Activated naive CD8-positive, alpha-beta T cell treated with anti-CD3 and anti-CD28 coated beads, Interleukin-2, amount 10 ng/mL, durations not matched to agents 7 days and 5 days (primary cell): ENCODE results near the gene TMEM260. TPM values are rescaled to one million over a fixed set of nuclear protein-coding genes. Genes with fewer than 3 reads are reported as not detected.
A peak's percentile ranks its signal among the peaks of the same experiment; 100 is the strongest.
"Not testable (repeated sequence)": the region's sequence is repeated elsewhere in the genome, so short reads cannot be mapped to it uniquely, and the experiment has no call there.

Experiments used
- ATAC-seq: fragments of 150-1000 bp; cut with Tn5 transposase; one replicate; pipeline ENCODE4 v1.10.0; 2021; ENCODE audit warnings: low read depth, moderate library complexity
- POLR2A ChIA-PET: fragments of 350-600 bp; sonication (Branson Sonifier 250); formaldehyde crosslinking; loops from one replicate; lab custom pipeline; 2021; ENCODE audit warnings: antibody characterized with exemption; lab: Charles Lee
- DNase-seq: peaks from one replicate; pipeline ENCODE4 v3.0.0; 2021
- H3K27ac Mint-ChIP-seq: one replicate; pipeline ENCODE4 v1.8.0; 2022; ENCODE audit warnings: mild to moderate bottlenecking, mixed read lengths
- H3K27me3 Mint-ChIP-seq: one replicate; pipeline ENCODE4 v1.8.0; 2022; ENCODE audit warnings: mild to moderate bottlenecking, moderate library complexity, mixed read lengths
- H3K36me3 Mint-ChIP-seq: one replicate; pipeline ENCODE4 v1.8.0; 2021; ENCODE audit warnings: mild to moderate bottlenecking, mixed read lengths
- H3K4me1 Mint-ChIP-seq: one replicate; pipeline ENCODE4 v1.8.0; 2021; ENCODE audit warnings: mixed read lengths
- H3K4me3 Mint-ChIP-seq: one replicate; pipeline ENCODE4 v1.8.0; 2022; ENCODE audit warnings: mild to moderate bottlenecking, moderate library complexity, mixed read lengths
- H3K9me3 Mint-ChIP-seq: one replicate; pipeline ENCODE4 v1.8.0; 2021; ENCODE audit warnings: mixed read lengths
- total RNA-seq, 2 experiments: library from RNA; stranded (reverse); gene quantifications; one replicate each; pipeline ENCODE4 v1.2.3, GENCODE V29; 2021

Gene TMEM260
- total RNA-seq, 2 experiments from 2014 or later, result 23.4 to 26.5 TPM

DNA sequence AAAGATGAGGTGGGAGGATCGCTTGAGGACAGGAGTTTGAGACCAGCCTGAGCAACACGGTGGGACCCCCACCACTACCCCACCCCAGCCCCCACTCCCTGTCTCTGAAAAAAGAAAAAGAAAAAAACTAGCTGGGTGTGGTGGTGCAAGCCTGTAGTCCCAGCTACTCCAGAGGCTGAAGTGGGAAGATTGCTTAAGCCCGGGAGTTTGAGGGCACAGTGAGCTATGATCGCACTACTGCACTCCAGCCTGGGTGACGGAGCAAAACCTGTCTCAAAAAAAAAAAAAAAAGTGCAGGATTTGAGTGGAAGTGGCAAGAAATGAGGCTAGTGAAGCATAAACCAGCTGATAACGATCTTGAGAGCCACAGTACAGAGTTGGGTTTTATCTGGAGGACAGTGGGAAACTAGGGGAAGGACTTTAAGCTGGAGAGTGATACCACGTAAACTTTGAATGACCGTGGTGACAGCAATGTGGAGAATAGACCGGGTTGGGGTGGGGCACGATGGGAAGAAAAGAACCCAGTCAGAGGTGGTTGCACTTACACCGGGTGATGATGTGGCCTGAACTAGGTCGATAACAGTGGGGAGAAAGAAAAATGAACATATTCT, 85.3 kb downstream of the TMEM260 start:
- Mint-ChIP-seq H3K4me1 (no peaks in the 10 kb centered on the region), H3K36me3 (peaks cover 3% of the 10 kb centered on the region), H3K9me3 (peaks cover 13% of the 10 kb centered on the region), H3K27me3 (peaks cover 2% of the 10 kb centered on the region), H3K4me3 (no peak overlapping the region), H3K27ac (no peak overlapping the region)
- POLR2A ChIA-PET, result no interaction called here
- no peak for ATAC-seq
- no peak for DNase-seq

- no peaks in the 10 kb centered on the region for H3K27me3 Mint-ChIP-seq
- H3K4me1 Mint-ChIP-seq, result no peaks in the 10 kb centered on the region
- no peak for ATAC-seq
- no peak overlapping the region for H3K4me3 Mint-ChIP-seq
- POLR2A ChIA-PET, result no interaction called here
- peak overlapping the region; percentile 26 for H3K27ac Mint-ChIP-seq
- DNase-seq, result no peak
- peaks cover 3% of the 10 kb centered on the region for H3K36me3 Mint-ChIP-seq
- peaks cover 13% of the 10 kb centered on the region for H3K9me3 Mint-ChIP-seq
These were observed 86.7 kb downstream of the TMEM260 start for GRCh38 chr14:56666294-56666693.

DNA sequence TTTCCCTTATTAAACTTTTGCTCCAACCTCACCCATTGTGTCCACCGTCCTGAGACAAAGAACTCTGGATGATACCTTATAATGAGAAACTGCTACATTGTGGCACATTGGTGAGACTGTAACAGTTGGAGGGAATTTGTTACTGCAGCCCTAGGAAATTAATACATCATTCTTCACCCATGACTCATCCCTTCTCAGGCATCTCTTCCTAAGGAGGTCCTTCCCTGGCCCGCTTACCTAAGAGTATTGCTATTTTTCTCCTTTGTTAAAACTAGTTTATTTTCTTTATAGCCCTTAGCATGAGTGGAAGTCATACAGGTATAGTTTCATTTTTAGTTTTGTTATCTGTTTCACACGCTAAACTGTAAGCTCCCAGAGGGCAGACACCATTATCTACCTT, 87.1 kb downstream of the TMEM260 start:
- ATAC-seq (no peak), DNase-seq (no peak)
- H3K4me3 Mint-ChIP-seq, result no peak overlapping the region
- peaks cover 3% of the 10 kb centered on the region for H3K36me3 Mint-ChIP-seq
- no peaks in the 10 kb centered on the region for H3K27me3 Mint-ChIP-seq
- peaks cover 13% of the 10 kb centered on the region for H3K9me3 Mint-ChIP-seq
- POLR2A ChIA-PET, result no interaction called here
- no peak overlapping the region for H3K27ac Mint-ChIP-seq
- no peaks in the 10 kb centered on the region for H3K4me1 Mint-ChIP-seq

- ATAC-seq, H3K27ac Mint-ChIP-seq, POLR2A ChIA-PET, H3K36me3 Mint-ChIP-seq, H3K4me1 Mint-ChIP-seq, H3K27me3 Mint-ChIP-seq, DNase-seq, H3K4me3 Mint-ChIP-seq: not testable (repeated sequence)
- peaks cover 13% of the 10 kb centered on the region for H3K9me3 Mint-ChIP-seq
These were observed 87.7 kb downstream of the TMEM260 start for GRCh38 chr14:56667290-56667689.

DNA sequence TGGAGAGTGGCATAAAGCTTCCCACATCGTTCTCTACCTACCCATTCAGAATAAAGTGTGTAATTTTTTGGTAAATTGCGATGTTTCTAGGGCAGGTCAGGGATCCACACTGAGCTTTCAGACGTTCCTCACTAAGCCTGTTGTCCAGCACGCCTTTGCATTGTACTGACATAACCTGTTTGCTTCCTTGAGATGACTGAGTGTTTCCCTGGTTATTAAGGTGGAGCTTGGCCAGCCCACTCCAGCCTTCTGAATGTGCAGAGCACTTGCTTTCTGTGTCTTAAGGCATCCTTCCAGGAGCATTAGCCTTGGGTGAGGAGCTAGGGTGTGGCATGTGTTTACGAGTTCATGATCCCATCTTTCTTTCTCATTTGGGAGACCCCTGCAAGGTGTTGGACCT, 96.4 kb downstream of the TMEM260 start:
- no peaks in the 10 kb centered on the region for H3K36me3 Mint-ChIP-seq
- POLR2A ChIA-PET, result no interaction called here
- no peak overlapping the region for H3K27ac Mint-ChIP-seq
- DNase-seq (no peak), ATAC-seq (no peak)
- H3K4me1 Mint-ChIP-seq, result no peaks in the 10 kb centered on the region
- H3K4me3 Mint-ChIP-seq, result no peak overlapping the region
- peaks cover 7% of the 10 kb centered on the region for H3K27me3 Mint-ChIP-seq
- H3K9me3 Mint-ChIP-seq, result peaks cover 2% of the 10 kb centered on the region

GRCh38 chr14:56678838-56679237, 99.2 kb downstream of the TMEM260 start:
- H3K36me3 Mint-ChIP-seq, result no peaks in the 10 kb centered on the region
- ATAC-seq (no peak), DNase-seq (no peak)
- peaks cover 7% of the 10 kb centered on the region for H3K27me3 Mint-ChIP-seq
- no peak overlapping the region for H3K27ac Mint-ChIP-seq
- peaks cover 2% of the 10 kb centered on the region for H3K9me3 Mint-ChIP-seq
- no peak overlapping the region for H3K4me3 Mint-ChIP-seq
- POLR2A ChIA-PET, result no interaction called here
- no peaks in the 10 kb centered on the region for H3K4me1 Mint-ChIP-seq

DNA sequence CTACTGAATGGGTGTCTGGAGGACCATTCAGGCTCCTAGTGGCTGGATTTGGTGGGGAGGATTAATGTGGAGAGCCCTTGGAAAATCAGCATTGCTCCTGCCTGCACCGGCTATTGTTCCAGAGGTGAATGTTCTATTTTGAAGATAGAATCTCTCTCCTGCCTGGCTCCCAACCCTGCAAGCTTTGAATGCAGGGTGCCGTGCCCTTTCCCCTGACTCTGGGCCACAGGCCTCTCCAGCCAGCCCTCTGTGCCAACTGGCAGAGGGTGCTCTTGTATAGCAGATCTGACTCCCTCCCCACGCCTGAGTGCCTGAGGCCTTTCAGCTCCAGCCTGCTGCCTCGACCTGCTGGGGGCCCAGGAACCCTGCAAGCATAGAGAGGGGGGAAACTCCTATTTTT, 106.8 kb downstream of the TMEM260 start:
- no peaks in the 10 kb centered on the region for H3K27me3 Mint-ChIP-seq
- DNase-seq, result no peak
- ATAC-seq, result no peak
- no peak overlapping the region for H3K4me3 Mint-ChIP-seq
- no peaks in the 10 kb centered on the region for H3K9me3 Mint-ChIP-seq
- POLR2A ChIA-PET, result no interaction called here
- no peaks in the 10 kb centered on the region for H3K4me1 Mint-ChIP-seq
- no peaks in the 10 kb centered on the region for H3K36me3 Mint-ChIP-seq
- no peak overlapping the region for H3K27ac Mint-ChIP-seq

- no peak overlapping the region for H3K27ac Mint-ChIP-seq
- ATAC-seq (no peak), DNase-seq (no peak)
- H3K4me1 Mint-ChIP-seq, result no peaks in the 10 kb centered on the region
- no peak overlapping the region for H3K4me3 Mint-ChIP-seq
- H3K27me3 Mint-ChIP-seq, result no peaks in the 10 kb centered on the region
- POLR2A ChIA-PET, result no interaction called here
- no peaks in the 10 kb centered on the region for H3K9me3 Mint-ChIP-seq
- no peaks in the 10 kb centered on the region for H3K36me3 Mint-ChIP-seq
These were observed 107.5 kb downstream of the TMEM260 start for GRCh38 chr14:56687123-56687522.

- H3K4me1 Mint-ChIP-seq, result no peaks in the 10 kb centered on the region
- no peak for DNase-seq
- no peaks in the 10 kb centered on the region for H3K36me3 Mint-ChIP-seq
- no peaks in the 10 kb centered on the region for H3K9me3 Mint-ChIP-seq
- POLR2A ChIA-PET, result no interaction called here
- H3K27ac Mint-ChIP-seq, result no peak overlapping the region
- ATAC-seq, result no peak
- peaks cover 4% of the 10 kb centered on the region for H3K27me3 Mint-ChIP-seq
- no peak overlapping the region for H3K4me3 Mint-ChIP-seq
These were observed 115.0 kb downstream of the TMEM260 start for GRCh38 chr14:56694609-56695008.

- POLR2A ChIA-PET, DNase-seq, H3K4me1 Mint-ChIP-seq, H3K9me3 Mint-ChIP-seq, H3K36me3 Mint-ChIP-seq, H3K4me3 Mint-ChIP-seq, ATAC-seq, H3K27ac Mint-ChIP-seq, H3K27me3 Mint-ChIP-seq: not testable (repeated sequence)
These were observed 115.6 kb downstream of the TMEM260 start for GRCh38 chr14:56695216-56695615.

Other genes with a start within 250 kb of the TMEM260 start
- gene OTX2, start 230.7 kb downstream of the TMEM260 start, total RNA-seq, result not detected